Endothelial cell of umbilical vein (primary cell): ENCODE data around the gene CTNND2. TPM values are rescaled to one million over a fixed set of nuclear protein-coding genes. Genes with fewer than 3 reads are reported as not detected.

Experiments used
- BruUV-seq: library from RNA; stranded (reverse); fragments of 400-500 nt; replicated peaks from 2 replicates; lab custom pipeline; 2021; lab: Mats Ljungman, UMichigan
- CTCF ChIA-PET: fragments of 300-600, 350-600 bp; sonication (Branson Sonifier 250); formaldehyde crosslinking; loops from one replicate; lab custom pipeline; 2021; ENCODE audit warnings: antibody characterized with exemption, inconsistent platforms; lab: Charles Lee
- POLR2A ChIA-PET: fragments of 300-600, 350-600 bp; sonication (Branson Sonifier 250); formaldehyde crosslinking; loops from one replicate; lab custom pipeline; 2021; ENCODE audit warnings: antibody characterized with exemption, inconsistent platforms; lab: Charles Lee
- DNase-seq: peaks from one replicate; pipeline ENCODE4 v3.0.0-alpha.2; 2011; ENCODE audit warnings: low read depth, low spot score
- FAIRE-seq: peaks from 2 replicates; lab custom pipeline; 2011; peaks lifted over from hg19 to GRCh38; lab: Jason Lieb, UNC
- H2AFZ ChIP-seq: 2 replicates; pipeline ENCODE4 v1.6.0; 2012; ENCODE audit warnings: low read depth, low read length, control low read depth, inconsistent platforms
- H3K27ac ChIP-seq: 2 replicates; pipeline ENCODE4 v1.5.1; 2011; ENCODE audit warnings: low read depth, mild to moderate bottlenecking, control low read depth, low read length, moderate library complexity; ENCODE audit not compliant: insufficient read depth
- H3K27me3 ChIP-seq, 2 experiments: 2 replicates each; pipeline versions ENCODE4 v1.6.0 to v1.6.1; 2011; ENCODE audit warnings: low read length in 2 of 2, mixed read lengths in 1 of 2; ENCODE audit not compliant: control insufficient read depth in 2 of 2, insufficient read depth in 2 of 2
- H3K36me3 ChIP-seq, 2 experiments: 2 replicates in 1 of 2; 3 replicates in 1 of 2; pipeline ENCODE4 v1.5.1; 2011; ENCODE audit warnings: low read length in 2 of 2, mild to moderate bottlenecking in 1 of 2, moderate library complexity in 1 of 2; ENCODE audit not compliant: control insufficient read depth in 2 of 2, insufficient read depth in 2 of 2; ENCODE audit errors: extremely low read depth in 1 of 2
- H3K4me1 ChIP-seq: 3 replicates; pipeline ENCODE4 v1.5.1; 2011; ENCODE audit warnings: mild to moderate bottlenecking, low read length; ENCODE audit not compliant: control insufficient read depth, insufficient read depth; ENCODE audit errors: extremely low read depth
- H3K4me2 ChIP-seq: 2 replicates; pipeline ENCODE4 v1.6.1; 2011; ENCODE audit warnings: low read length, control low read depth, mixed read lengths; ENCODE audit not compliant: insufficient read depth
- H3K4me3 ChIP-seq, 3 experiments: fragments of 200-600 bp in 1 of 3; sonication (generic), shearing (Covaris generic) in 1 of 3; replicated peaks in 1 of 3; 2 replicates each; pipeline ENCODE4 v1.5.1; 2011 to 2016; ENCODE audit warnings: control low read depth in 3 of 3, low read length in 3 of 3, mild to moderate bottlenecking in 2 of 3, inconsistent platforms in 1 of 3, low read depth in 1 of 3, moderate library complexity in 1 of 3; ENCODE audit not compliant: insufficient read depth in 1 of 3
- H3K79me2 ChIP-seq: 2 replicates; pipeline ENCODE4 v1.6.0; 2012; ENCODE audit warnings: low read length, inconsistent platforms; ENCODE audit not compliant: control insufficient read depth, insufficient read depth
- H3K9ac ChIP-seq: replicated peaks from 2 replicates; pipeline ENCODE3; 2011; ENCODE audit warnings: low read length, control low read depth; ENCODE audit not compliant: insufficient read depth; ENCODE audit errors: extremely low read depth
- H3K9me1 ChIP-seq: replicated peaks from 3 replicates; pipeline ENCODE4 v1.6.0; 2011; ENCODE audit warnings: mild to moderate bottlenecking, low read length; ENCODE audit not compliant: control insufficient read depth, insufficient read depth; ENCODE audit errors: extremely low read depth
- H3K9me3 ChIP-seq: replicated peaks from 2 replicates; pipeline ENCODE4 v1.5.1; 2012; ENCODE audit warnings: low read length, inconsistent platforms; ENCODE audit not compliant: control insufficient read depth, insufficient read depth
- H4K20me1 ChIP-seq: replicated peaks from 2 replicates; pipeline ENCODE3; 2011; ENCODE audit warnings: mild to moderate bottlenecking, low read length; ENCODE audit not compliant: control insufficient read depth, insufficient read depth; ENCODE audit errors: extremely low read depth
- CTCF ChIP-seq, 2 donors: IDR thresholded peaks; 1 replicate in 1 of 2; 2 replicates in 1 of 2; pipeline ENCODE4 v1.5.1; 2011; ENCODE audit warnings: low read length in 2 of 2, mild to moderate bottlenecking in 2 of 2, moderate library complexity in 2 of 2, control low read depth in 1 of 2, inconsistent platforms in 1 of 2, low read depth in 1 of 2; ENCODE audit not compliant: insufficient read depth in 1 of 2; ENCODE audit errors: extremely low read depth in 1 of 2
- EZH2 ChIP-seq: IDR thresholded peaks from 2 replicates; pipeline ENCODE4 v1.6.1; 2012; ENCODE audit warnings: borderline replicate concordance, low read depth, mild to moderate bottlenecking, moderate library complexity, low read length, inconsistent platforms; ENCODE audit not compliant: severe bottlenecking
- FOS ChIP-seq: IDR thresholded peaks from 2 replicates; pipeline ENCODE4 v1.6.1; 2011; ENCODE audit warnings: mild to moderate bottlenecking, low read length, moderate library complexity, borderline replicate concordance; ENCODE audit not compliant: insufficient read depth
- GATA2 ChIP-seq: IDR thresholded peaks from 2 replicates; pipeline ENCODE4 v1.7.0; 2011; ENCODE audit warnings: low read depth, mild to moderate bottlenecking, moderate library complexity, mixed read lengths, low read length; ENCODE audit not compliant: insufficient read length, insufficient read depth
- JUN ChIP-seq: IDR thresholded peaks from 2 replicates; pipeline ENCODE4 v1.6.1; 2011; ENCODE audit warnings: borderline replicate concordance, low read depth; ENCODE audit not compliant: insufficient read length, insufficient read depth
- MAX ChIP-seq: IDR thresholded peaks from 2 replicates; pipeline ENCODE4 v1.6.1; 2011; ENCODE audit not compliant: insufficient read depth, insufficient read length
- MYC ChIP-seq: IDR thresholded peaks from one replicate; pipeline ENCODE4 v1.6.1; 2011; ENCODE audit warnings: mild to moderate bottlenecking, low read depth, low read length
- POLR2A ChIP-seq: IDR thresholded peaks from 2 replicates; pipeline ENCODE4 v1.6.1; 2012; ENCODE audit warnings: low read depth, mild to moderate bottlenecking, control low read depth, low read length
- POLR2AphosphoS5 ChIP-seq: IDR thresholded peaks from 2 replicates; pipeline ENCODE4 v1.6.1; 2012; ENCODE audit warnings: low read depth, mild to moderate bottlenecking, control low read depth, low read length, moderate library complexity; ENCODE audit not compliant: insufficient read depth
- dilution Hi-C: fragments of 300-500 bp; cut with MboI; formaldehyde crosslinking; loops from one replicate; pipeline ENCODE4 v1.15.0; 2019; ENCODE audit warnings: low sequenced_read_pairs; ENCODE audit not compliant: extremely low pct_ligation_motif_present
- intact Hi-C: fragments of 100-400 bp; cut with micrococcal nuclease; formaldehyde crosslinking; loops from one replicate; pipeline ENCODE4 v1.10.0; 2022
- polyA plus RNA-seq, 4 experiments: library from polyadenylated mRNA; depleted of rRNA in 3 of 4; stranded (reverse) in 3 of 4; unstranded in 1 of 4; fragments of >200 nt; gene quantifications; 2 replicates each; pipeline versions ENCODE4 v1.2.1 to v1.2.3, GENCODE V29; 2011 to 2012; ENCODE audit warnings: missing spikeins in 1 of 4
- total RNA-seq: library from RNA; stranded (reverse); gene quantifications from 2 replicates; pipeline ENCODE4 v1.2.3, GENCODE V29; 2021

CTNND2 gene
- total and polyA plus RNA-seq, 2 donors (not counting 3 experiments of a cell fraction or from before 2014, with no cell fraction given) = not detected

- no peak overlapping the region for H3K27ac ChIP-seq
- no peaks in the 10 kb centered on the region for H3K9me1 ChIP-seq
- dilution Hi-C loops (no loop called here), intact Hi-C loops (no loop called here)
- DNase-seq (no peak), FAIRE-seq (no peak)
- H3K9ac ChIP-seq = no peak overlapping the region
- ChIA-PET CTCF (interaction anchor here (0.6 kb wide), 1 partner anchor 1567 kb away, joined by 3 read pairs; no protein-coding TSS in a partner anchor), POLR2A (no interaction called here)
- H3K4me1 ChIP-seq = no peaks in the 10 kb centered on the region
- no peaks in the 10 kb centered on the region for H4K20me1 ChIP-seq
- no peaks in the 10 kb centered on the region for H3K36me3 ChIP-seq
- H3K9me3 ChIP-seq = no peaks in the 10 kb centered on the region
- H3K79me2 ChIP-seq = no peaks in the 10 kb centered on the region
- H3K4me3 ChIP-seq = no peak overlapping the region
- BruUV-seq = no TSS peak
- no peak for TF ChIP-seq JUN
- no peak for TF ChIP-seq CTCF (IDR thresholded peaks at IDR 0.05; ENCODE audit: extremely low read depth in 1 of 2, insufficient read depth in 1 of 2, low read depth in 1 of 2, low read length in 2 of 2)
- TF ChIP-seq MYC = no peak
- TF ChIP-seq FOS = no peak
- no peak overlapping the region for H3K4me2 ChIP-seq
- no peak overlapping the region for H2AFZ ChIP-seq
- no peaks in the 10 kb centered on the region for H3K27me3 ChIP-seq
Measured at GRCh38 chr5:11052871-11053270, 851.4 kb downstream of the CTNND2 start.

GRCh38 chr5:11050596-11051304 is 853.5 kb downstream of the CTNND2 start:
- intact Hi-C loops (no loop called here), dilution Hi-C loops (no loop called here)
- POLR2A ChIA-PET = no interaction called here
- Histone ChIP-seq H3K4me2 (no peak overlapping the region), H3K79me2 (no peaks in the 10 kb centered on the region), H4K20me1 (no peaks in the 10 kb centered on the region), H3K36me3 (no peaks in the 10 kb centered on the region), H3K4me3 (no peak overlapping the region), H3K9ac (no peak overlapping the region), H3K9me1 (no peaks in the 10 kb centered on the region), H3K9me3 (no peaks in the 10 kb centered on the region), H2AFZ (no peak overlapping the region), H3K27ac (no peak overlapping the region), H3K4me1 (no peaks in the 10 kb centered on the region), H3K27me3 (no peaks in the 10 kb centered on the region)
- no peak for DNase-seq
- CTCF ChIA-PET = interaction anchor here (0.8 kb wide), 1 partner anchor 11 kb away, joined by 3 read pairs; no protein-coding TSS in a partner anchor
- BruUV-seq = no TSS peak
- no peak for FAIRE-seq
- no peak for TF ChIP-seq JUN
- no peak for TF ChIP-seq MAX
- TF ChIP-seq MYC = no peak
- no peak for TF ChIP-seq CTCF (IDR thresholded peaks at IDR 0.05; ENCODE audit: extremely low read depth in 1 of 2, insufficient read depth in 1 of 2, low read depth in 1 of 2, low read length in 2 of 2)
- no peak for TF ChIP-seq EZH2
- no peak for TF ChIP-seq POLR2A
- TF ChIP-seq GATA2 = no peak
- no peak for TF ChIP-seq POLR2AphosphoS5
- TF ChIP-seq FOS = no peak
